Measurements from ENCODE around the gene CPAMD8.
"Not testable (repeated sequence)": the region's sequence is repeated elsewhere in the genome, so short reads cannot be mapped to it uniquely, and the experiment has no call there.

The CPAMD8 gene

GRCh38 chr19:16996838-16997490 lies 29.6 kb downstream of the CPAMD8 start:
- not testable (repeated sequence) for DNase-seq

- DNase-seq = no peak
These were observed 37.9 kb downstream of the CPAMD8 start for GRCh38 chr19:16988661-16989060.

DNA sequence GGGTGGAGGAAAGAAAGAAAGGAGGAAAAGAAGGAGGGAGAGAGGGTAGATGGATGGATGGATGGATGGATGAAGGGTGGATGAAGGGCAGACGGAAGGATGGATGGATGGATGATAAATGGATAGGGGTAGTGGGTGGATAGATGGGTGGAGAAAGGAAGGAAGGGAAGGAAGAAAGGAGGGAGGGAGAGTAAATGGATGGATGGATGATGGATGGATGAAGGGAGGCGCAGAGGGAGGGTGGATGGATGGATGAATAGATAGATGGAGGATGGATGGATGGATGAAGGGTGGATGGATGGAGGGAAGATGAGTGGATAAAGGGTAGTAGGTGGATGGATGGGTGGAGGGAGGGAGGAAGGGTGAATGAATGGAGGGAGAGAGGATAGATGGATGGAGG lies 41.2 kb downstream of the CPAMD8 start:
- DNase-seq = no peak

DNA sequence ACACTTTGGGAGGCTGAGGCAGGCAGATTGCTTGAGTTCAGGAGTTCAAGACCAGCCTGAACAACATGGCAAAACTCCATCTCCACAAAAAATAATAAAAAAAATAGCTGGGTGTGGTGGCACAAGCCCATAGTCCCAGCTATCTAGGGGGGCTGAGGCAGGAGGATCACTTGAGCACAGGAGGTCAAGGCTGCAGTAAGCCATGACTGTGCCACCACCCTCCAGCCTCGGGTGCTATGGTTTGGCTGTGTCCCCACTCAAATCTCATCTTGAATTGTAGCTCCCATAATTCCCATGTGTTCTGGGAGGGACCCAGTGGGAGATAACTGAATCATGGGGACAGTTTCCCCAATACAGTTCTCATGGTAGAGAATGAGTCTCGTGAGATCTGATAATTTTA lies 44.0 kb downstream of the CPAMD8 start:
- DNase-seq = not testable (repeated sequence)

- no peak for DNase-seq
These were observed 47.5 kb downstream of the CPAMD8 start for GRCh38 chr19:16978839-16979802.

- no peak for DNase-seq
These were observed 48.5 kb downstream of the CPAMD8 start for GRCh38 chr19:16978156-16978555.

GRCh38 chr19:16977306-16977705 lies 49.3 kb downstream of the CPAMD8 start:
- DNase-seq = no peak

DNA sequence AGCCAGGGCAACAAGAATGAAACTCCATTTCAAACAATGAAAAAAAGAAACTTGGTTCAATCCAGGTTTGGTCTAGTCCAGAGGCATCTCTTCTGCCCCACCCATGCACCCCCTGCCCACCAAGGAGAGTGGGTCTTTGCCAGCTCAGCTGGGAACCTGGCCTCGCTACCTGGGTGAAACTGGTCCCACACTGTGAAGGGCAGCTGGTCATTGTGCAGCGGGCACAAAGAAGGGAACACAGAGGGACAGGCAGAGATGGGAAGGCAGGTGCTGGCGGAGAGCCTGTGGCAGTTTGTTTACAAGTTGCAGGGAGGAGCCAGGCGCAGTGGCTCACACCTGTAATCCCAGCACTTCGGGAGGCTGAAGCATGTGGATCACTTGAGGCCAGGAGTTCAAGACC lies 50.2 kb downstream of the CPAMD8 start:
- DNase-seq = no peak

- DNase-seq = no peak
These were observed 55.8 kb downstream of the CPAMD8 start for GRCh38 chr19:16970821-16971220.

- DNase-seq = no peak
These were observed 57.5 kb downstream of the CPAMD8 start for GRCh38 chr19:16969135-16969534.

DNA sequence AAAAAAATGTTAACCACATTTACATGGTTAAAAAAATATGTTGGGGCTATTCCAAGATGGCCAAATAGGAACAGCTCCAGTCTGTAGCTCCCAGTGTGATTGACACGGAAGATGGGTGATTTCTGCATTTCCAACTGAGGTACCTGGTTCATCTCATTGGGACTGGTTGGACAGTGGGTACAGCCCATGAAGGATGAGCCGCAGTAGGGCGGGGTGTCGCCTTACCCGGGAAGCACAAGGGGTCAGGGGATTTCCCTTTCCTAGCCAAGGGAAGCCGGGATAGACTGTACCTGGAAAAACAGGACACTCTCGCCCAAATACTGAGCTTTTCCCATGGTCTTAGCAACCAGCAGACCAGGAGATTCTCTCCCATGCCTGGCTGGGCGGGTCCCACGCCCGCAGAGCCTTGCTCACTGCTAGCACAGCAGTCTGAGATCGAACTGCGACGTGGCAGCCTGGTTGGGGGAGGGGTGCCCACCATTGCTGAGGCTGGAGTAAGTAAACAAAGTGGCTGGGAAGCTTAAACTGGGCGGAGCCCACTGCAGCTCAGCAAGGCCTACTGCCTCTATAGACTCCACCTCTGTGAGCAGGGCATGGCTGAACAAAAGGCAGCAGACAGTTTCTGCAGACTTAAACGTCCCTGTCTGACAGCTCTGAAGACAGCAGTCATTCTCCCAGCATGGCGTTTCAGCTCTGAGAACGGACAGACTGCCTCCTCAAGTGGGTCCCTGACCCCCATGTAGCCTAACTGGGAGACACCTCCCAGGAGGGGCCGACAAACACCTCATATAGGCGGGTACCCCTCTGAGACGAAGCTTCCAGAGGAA lies 65.4 kb downstream of the CPAMD8 start:
- DNase-seq = not testable (repeated sequence)

DNA sequence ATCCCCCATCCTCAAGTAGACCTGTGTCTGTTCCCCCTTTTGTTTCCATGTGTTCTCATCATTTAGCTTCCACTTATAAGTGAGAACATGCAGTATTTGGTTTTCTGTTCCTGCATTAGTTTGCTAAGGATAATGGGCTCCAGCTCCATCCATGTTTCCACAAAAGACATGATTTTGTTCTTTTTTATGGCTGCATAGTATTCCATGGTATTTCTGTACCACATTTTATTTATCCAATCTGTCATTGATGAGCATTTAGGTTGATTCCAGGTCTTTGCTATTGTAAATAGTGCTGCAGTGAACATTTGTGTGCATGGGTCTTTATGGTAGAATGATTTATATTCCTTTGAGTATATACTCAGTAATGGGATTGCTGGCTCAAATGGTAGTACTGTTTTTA lies 68.3 kb downstream of the CPAMD8 start:
- not testable (repeated sequence) for DNase-seq

GRCh38 chr19:16957855-16958254 lies 68.8 kb downstream of the CPAMD8 start:
- DNase-seq = no peak

- no peak for DNase-seq
These were observed 69.4 kb downstream of the CPAMD8 start for GRCh38 chr19:16957151-16957701.

DNA sequence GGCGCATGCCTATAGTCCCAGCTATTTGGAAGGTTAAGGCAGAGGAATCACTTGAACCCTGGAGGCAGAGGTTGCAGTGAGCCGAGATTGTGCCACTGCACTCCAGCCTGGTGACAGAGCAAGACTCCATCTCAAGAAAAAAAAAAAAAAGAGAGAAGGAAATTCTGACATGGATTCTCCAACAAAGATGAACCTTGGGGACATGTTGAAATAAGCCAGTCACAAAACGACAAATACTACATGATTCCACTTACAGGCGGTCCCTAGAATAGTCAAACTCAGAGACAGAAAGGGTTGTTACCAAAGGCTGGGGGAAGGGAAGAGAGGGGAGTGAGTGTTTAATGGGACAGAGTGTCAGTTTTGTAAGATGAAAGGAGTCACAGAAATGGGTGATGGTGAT lies 71.4 kb downstream of the CPAMD8 start:
- DNase-seq = no peak

DNA sequence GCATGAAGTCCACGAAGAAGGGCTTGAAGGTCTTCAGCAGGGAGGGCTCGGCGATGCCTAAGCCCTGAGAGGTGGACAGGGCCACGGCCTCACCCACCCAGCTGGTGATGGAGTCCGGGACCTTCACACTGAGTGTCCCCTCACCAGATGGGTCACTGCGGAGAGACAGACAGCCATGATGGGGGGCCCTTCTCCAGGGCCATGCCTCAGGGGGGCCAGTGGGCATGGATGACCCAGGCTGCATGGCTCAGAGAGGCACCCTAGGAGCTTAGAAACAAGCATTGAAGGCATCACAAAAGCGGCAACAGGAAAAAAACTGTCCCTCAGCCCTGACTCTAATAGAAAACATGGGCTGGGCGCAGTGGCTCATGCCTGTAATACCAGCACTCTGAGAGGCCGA lies 74.6 kb downstream of the CPAMD8 start:
- DNase-seq = no peak

- no peak for DNase-seq
These were observed 75.1 kb downstream of the CPAMD8 start for GRCh38 chr19:16951529-16951928.

GRCh38 chr19:16949496-16950023 lies 77.0 kb downstream of the CPAMD8 start:
- DNase-seq = no peak

DNA sequence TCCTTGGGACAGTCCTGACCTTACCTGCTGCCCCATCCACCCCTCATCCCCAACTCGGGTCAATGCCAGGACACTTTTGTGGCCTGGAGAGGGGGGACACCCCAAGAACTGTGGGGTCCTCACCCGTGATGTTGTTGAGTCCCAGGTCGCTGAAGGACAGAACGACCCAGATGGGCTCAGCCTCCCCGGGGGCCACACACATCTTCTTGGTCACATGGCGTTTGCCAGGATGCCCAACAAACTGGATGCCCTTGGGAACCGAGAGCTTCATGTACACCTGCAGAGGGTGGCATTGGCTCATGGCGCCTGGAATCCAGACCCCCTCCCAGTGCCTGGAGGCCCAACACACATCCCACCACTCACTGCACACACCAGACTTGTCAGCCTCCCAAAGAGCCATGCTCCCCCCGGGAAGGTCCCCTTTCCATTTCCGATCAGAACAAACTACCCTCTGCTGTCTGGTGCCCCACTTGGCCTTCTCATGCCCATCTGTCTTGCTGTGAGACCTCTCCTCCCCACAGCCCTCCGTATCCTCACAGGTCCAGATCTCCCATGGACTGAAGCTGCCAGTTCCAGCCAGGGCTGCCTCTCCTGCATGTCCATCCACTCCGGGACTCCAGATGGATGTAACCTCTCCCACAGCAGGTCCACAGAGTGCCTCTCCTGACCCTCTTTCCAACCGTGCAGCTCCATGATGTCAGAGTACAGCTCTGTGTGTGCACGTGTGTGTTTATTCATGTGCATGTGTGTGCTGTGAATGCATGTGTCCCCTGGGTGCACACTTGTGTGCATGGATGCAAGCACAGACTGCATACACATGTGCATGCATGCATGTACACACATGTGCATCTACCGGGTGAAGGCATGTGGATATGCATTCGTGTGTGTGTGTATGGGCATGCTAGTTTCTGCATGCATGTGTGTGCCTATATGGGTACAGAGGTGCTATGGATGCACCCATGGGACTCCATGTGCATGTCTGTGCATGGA lies 79.4 kb downstream of the CPAMD8 start:
- no peak for DNase-seq

DNA sequence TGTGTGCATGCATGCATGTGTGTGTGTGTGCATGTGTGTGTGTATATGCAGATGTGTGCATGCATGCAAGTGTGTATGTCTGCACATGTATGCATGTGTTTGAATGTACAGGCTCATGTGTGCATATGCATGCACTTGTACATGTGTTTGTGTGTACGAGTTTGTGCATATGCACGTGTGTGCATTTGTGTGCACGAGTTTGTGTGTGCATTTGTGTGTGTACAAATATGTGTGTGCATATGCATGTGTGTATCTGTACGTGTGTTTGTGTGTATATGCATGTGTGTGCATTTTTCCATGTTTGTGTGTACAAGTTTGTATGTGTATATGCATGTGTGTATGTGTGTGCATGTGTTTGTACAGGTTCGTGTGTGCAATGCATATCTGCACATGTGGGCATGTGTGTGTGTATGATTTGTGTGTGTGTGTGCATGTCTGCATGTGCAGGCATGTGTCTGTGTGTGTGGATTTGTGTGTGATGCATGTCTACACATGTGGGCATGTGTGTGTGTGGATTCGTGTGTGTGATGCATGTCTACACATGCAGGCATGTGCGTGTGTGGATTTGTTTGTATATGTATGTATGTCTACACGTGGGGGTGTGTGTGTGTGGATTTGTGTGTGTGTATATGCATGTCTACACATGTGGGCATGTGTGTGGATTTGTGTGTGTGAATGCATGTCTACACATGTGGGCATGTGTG lies 80.7 kb downstream of the CPAMD8 start:
- no peak for DNase-seq

GRCh38 chr19:16945364-16945714 lies 81.3 kb downstream of the CPAMD8 start:
- DNase-seq = no peak

All from CD4-positive, alpha-beta T cell treated with Interleukin-4 for 4 hours (primary cell).